Omental fat pad (tissue), 4 donors: ENCODE data around the gene PHKA1. TPM values are rescaled to one million over a fixed set of nuclear protein-coding genes. Genes with fewer than 3 reads are reported as not detected.
A peak's percentile ranks its signal among the peaks of the same experiment; 100 is the strongest.
"Not testable (repeated sequence)": the region's sequence is repeated elsewhere in the genome, so short reads cannot be mapped to it uniquely, and the experiment has no call there.

Experiments used
- ATAC-seq: fragments of 150-250 bp; one replicate; pipeline ENCODE4 v1.9.1; 2016; ENCODE audit warnings: mild to moderate bottlenecking, moderate library complexity; ENCODE audit not compliant: low FRiP score
- DNase-seq: peaks from one replicate; pipeline ENCODE4 v3.0.0-alpha.2; 2019; ENCODE audit warnings: low spot score
- CTCF ChIP-seq, 3 donors: fragments of 450-650 bp; IDR thresholded peaks; one replicate each; pipeline ENCODE4 v1.5.1; 2016 to 2017; ENCODE audit warnings: antibody characterized with exemption in 3 of 3, mild to moderate bottlenecking in 3 of 3, moderate library complexity in 2 of 3
- total RNA-seq, 4 donors: library from RNA; depleted of rRNA; stranded (reverse); fragments of >200 nt; gene quantifications; one replicate each; pipeline ENCODE4 v1.1.0, GENCODE V29; 2016

Gene PHKA1
- total RNA-seq, 4 donors from 2014 or later = 4.6 to 9.3 (median 6.0) TPM

- DNase-seq (no peak), ATAC-seq (no peak)
- no peak for TF ChIP-seq CTCF (IDR thresholded peaks at IDR 0.05)
Measured at GRCh38 chrX:72604705-72605104, 109.4 kb downstream of the PHKA1 start.

- no peak for DNase-seq
- no peak for TF ChIP-seq CTCF (IDR thresholded peaks at IDR 0.05)
- no peak for ATAC-seq
Measured at GRCh38 chrX:72604112-72604511, 110.0 kb downstream of the PHKA1 start.

GRCh38 chrX:72591038-72591437 is 123.1 kb downstream of the PHKA1 start:
- not testable (repeated sequence) for ATAC-seq, DNase-seq

GRCh38 chrX:72584163-72584562 is 129.9 kb downstream of the PHKA1 start:
- ATAC-seq = no peak
- no peak for DNase-seq
- TF ChIP-seq CTCF (IDR thresholded peaks at IDR 0.05) = no peak

- ATAC-seq (peak; percentile 79), DNase-seq (no peak)
- TF ChIP-seq CTCF (IDR thresholded peaks at IDR 0.05) = no peak
Measured at GRCh38 chrX:72576141-72576894, 137.8 kb downstream of the PHKA1 start.

- DNase-seq = no peak
- ATAC-seq = no peak
- no peak for TF ChIP-seq CTCF (IDR thresholded peaks at IDR 0.05)
Measured at GRCh38 chrX:72573158-72573511, 141.0 kb downstream of the PHKA1 start.

- ATAC-seq (peak; percentile 65), DNase-seq (no peak)
- no peak for TF ChIP-seq CTCF (IDR thresholded peaks at IDR 0.05)
Measured at GRCh38 chrX:72572248-72573157, 141.6 kb downstream of the PHKA1 start, which contains the start of gene HDAC8. TSS of gene HDAC8 (minus strand) at chrX:72572843. CDS start at chrX:72572761, 82 bp downstream.
